Measurements from ENCODE around the gene PELI1. TPM values are rescaled to one million over a fixed set of nuclear protein-coding genes. Genes with fewer than 3 reads are reported as not detected.

The PELI1 gene
- total RNA-seq, 6 donors from 2014 or later = 18.5 to 57.3 (median 36.2) TPM

DNA sequence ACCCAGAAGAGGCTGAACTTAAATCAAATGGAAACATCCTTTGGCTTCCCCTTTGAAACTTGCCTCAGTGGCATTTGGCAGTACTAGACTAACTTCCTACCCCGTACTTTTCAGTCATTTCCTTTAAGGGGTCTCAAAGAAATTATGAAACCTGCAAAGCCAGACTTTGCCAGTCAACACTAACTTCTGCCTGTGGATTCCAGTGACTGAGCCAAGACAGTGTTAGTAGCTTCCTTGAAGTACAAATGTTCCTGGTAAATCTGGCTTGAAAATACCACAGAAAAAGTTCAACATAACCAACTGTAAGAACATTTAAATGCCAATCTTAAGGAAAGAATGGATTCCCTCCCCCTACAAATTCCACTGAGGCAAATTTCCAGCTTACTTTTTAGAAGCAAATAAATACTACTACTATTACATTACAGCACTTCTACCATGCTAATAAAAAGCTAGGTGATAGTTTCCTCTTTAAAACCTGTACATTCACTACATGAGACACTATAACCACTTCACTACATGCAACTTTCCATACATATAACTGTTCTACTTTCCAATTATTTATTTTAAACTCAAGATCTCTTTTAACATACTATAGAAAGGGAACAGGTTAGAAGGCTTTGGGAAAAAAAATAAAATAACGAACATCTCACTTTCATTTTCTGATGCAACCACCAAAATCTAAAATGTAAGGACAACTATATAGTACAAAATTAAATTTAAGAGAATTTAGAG is 2.4 kb downstream of the PELI1 start:
- no peaks in the 10 kb centered on the region for H3K9me3 ChIP-seq
- TF ChIP-seq POLR2AphosphoS5 (IDR thresholded peaks at IDR 0.05) (no peak), EP300 (IDR thresholded peaks at IDR 0.05) (no peak), POLR2A (IDR thresholded peaks at IDR 0.05) (no peak)
- TF ChIP-seq, protein P1, sequence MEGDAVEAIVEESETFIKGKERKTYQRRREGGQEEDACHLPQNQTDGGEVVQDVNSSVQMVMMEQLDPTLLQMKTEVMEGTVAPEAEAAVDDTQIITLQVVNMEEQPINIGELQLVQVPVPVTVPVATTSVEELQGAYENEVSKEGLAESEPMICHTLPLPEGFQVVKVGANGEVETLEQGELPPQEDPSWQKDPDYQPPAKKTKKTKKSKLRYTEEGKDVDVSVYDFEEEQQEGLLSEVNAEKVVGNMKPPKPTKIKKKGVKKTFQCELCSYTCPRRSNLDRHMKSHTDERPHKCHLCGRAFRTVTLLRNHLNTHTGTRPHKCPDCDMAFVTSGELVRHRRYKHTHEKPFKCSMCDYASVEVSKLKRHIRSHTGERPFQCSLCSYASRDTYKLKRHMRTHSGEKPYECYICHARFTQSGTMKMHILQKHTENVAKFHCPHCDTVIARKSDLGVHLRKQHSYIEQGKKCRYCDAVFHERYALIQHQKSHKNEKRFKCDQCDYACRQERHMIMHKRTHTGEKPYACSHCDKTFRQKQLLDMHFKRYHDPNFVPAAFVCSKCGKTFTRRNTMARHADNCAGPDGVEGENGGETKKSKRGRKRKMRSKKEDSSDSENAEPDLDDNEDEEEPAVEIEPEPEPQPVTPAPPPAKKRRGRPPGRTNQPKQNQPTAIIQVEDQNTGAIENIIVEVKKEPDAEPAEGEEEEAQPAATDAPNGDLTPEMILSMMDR (IDR thresholded peaks at IDR 0.05) = no peak
- peak overlapping the region; percentile 3 to 100 (median 100) for H3K27ac ChIP-seq
- H3K4me1 ChIP-seq = peaks cover 23 to 49% (median 38%) of the 10 kb centered on the region in 4 donors
- no peaks in the 10 kb centered on the region for H3K36me3 ChIP-seq
- ATAC-seq (ENCODE audit: low FRiP score in 2 of 2) = no peak
- WGBS, 2 donors = 5 to 9% methylated on average over 2 of the region's 2 CpGs
- no peak for DNase-seq
- H3K27me3 ChIP-seq = no peaks in the 10 kb centered on the region
- peak overlapping the region in 3 of 4 donors; percentile 94 to 97 (median 95) for H3K4me3 ChIP-seq

DNA sequence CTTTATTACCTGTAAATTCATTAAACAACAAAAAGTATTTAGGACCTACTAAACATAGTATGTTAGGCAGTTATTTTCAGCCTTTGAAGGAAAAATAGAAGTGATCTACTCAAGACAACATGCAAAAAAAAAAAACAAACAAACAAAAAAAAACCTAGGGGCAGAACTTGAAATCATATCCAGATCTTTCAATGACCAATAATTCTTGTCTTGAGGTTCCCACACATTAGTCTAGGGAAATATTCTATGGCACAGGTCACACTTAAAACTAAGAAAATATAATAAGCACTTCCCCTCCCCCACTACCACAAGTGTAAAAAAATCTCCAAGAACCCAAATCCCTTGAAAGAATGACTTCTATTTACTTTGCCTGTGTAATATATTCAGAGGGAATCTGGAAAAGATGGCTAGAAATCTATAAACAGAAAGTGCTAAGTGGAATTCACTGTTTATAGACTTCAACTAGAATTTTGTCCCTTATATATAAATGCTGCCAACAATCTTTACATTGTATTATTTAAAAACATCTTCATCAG is 3.5 kb downstream of the PELI1 start:
- no peaks in the 10 kb centered on the region for H3K36me3 ChIP-seq
- ATAC-seq (ENCODE audit: low FRiP score in 2 of 2) = no peak
- no peaks in the 10 kb centered on the region for H3K27me3 ChIP-seq
- H3K9me3 ChIP-seq = no peaks in the 10 kb centered on the region
- H3K27ac ChIP-seq = peak overlapping the region in 2 of 4 donors; percentile 99 to 100
- H3K4me1 ChIP-seq = peaks cover 23 to 50% (median 40%) of the 10 kb centered on the region in 4 donors
- peak overlapping the region in 1 of 4 donors; percentile 95 for H3K4me3 ChIP-seq
- DNase-seq = no peak
- TF ChIP-seq, protein P1 (IDR thresholded peaks at IDR 0.05) = no peak
- TF ChIP-seq POLR2AphosphoS5 (IDR thresholded peaks at IDR 0.05) (no peak), EP300 (IDR thresholded peaks at IDR 0.05) (no peak), POLR2A (IDR thresholded peaks at IDR 0.05) (no peak)

DNA sequence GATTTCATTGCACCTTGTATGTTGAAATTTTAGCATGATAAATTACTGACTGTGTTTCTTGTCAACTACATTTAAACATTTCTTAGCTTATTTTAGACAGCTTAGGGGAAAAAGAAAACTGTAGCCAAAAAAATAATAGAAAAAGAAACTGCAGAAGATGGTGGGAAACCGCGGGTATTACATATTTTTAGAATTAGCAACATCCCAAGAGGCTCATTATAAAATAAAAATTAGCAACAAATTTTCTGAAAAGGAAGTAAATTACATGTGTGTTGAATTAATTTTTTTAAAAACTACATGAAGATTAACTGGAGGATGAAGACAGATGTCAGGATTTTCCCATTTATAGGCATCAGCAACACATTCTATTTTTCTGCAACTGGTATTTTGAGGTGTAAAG is 4.3 kb downstream of the PELI1 start:
- Histone ChIP-seq H3K27ac (peak overlapping the region in 1 of 4 donors; percentile 99), H3K36me3 (no peaks in the 10 kb centered on the region), H3K9me3 (no peaks in the 10 kb centered on the region), H3K27me3 (no peaks in the 10 kb centered on the region), H3K4me1 (peaks cover 23 to 56% (median 44%) of the 10 kb centered on the region in 4 donors), H3K4me3 (no peak overlapping the region)
- DNase-seq = no peak
- TF ChIP-seq EP300 (IDR thresholded peaks at IDR 0.05) = no peak
- no peak for TF ChIP-seq POLR2A (IDR thresholded peaks at IDR 0.05)
- TF ChIP-seq POLR2AphosphoS5 (IDR thresholded peaks at IDR 0.05) = no peak
- TF ChIP-seq, protein P1 (IDR thresholded peaks at IDR 0.05) = no peak
- WGBS, 2 donors = 75 to 83% methylated on average over 2 of the region's 2 CpGs
- no peak for ATAC-seq (ENCODE audit: low FRiP score in 2 of 2)

DNA sequence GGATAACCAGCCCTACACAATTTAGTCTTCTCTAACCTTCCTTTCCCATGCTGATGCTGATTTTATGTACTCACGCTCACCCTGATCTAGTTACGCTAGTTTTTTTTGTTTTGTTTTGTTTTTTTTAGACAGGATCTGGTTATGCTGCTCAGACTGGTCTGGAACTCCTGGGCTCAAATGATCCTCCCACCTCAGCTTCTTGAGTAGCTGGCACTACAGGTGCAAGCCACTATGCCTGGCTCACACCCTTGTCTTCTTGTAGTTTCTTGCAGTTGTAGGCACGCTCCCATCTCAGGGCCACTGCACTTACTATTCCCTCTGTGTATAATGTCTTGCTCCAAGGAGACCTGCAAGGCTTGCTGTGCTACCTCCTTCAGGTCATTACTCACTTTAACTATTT is 6.2 kb downstream of the PELI1 start:
- H3K9me3 ChIP-seq = no peaks in the 10 kb centered on the region
- 79% methylated on average over 3 of the region's 3 CpGs for WGBS, 2 donors
- H3K27ac ChIP-seq = peak overlapping the region in 3 of 4 donors; percentile 20 to 53 (median 40)

More for the DNA sequence above, 6.2 kb downstream of the PELI1 start:
- H3K4me3 ChIP-seq = no peak overlapping the region
- no peaks in the 10 kb centered on the region for H3K27me3 ChIP-seq
- DNase-seq = peak in 1 of 2 donors; percentile 51
- TF ChIP-seq POLR2AphosphoS5 (IDR thresholded peaks at IDR 0.05) (no peak), POLR2A (IDR thresholded peaks at IDR 0.05) (no peak), EP300 (IDR thresholded peaks at IDR 0.05) (no peak)
- TF ChIP-seq, protein P1 (IDR thresholded peaks at IDR 0.05) = no peak
- peak in 1 of 2 donors; percentile 49 for ATAC-seq (ENCODE audit: low FRiP score in 2 of 2)
- H3K4me1 ChIP-seq = peaks cover 23 to 64% (median 45%) of the 10 kb centered on the region in 4 donors
- no peaks in the 10 kb centered on the region for H3K36me3 ChIP-seq

Data from upper lobe of left lung (tissue), 6 donors.